ENCODE results near the gene STK16.

STK16 gene

GRCh38 chr2:219266886-219267285 lies 21.6 kb downstream of the STK16 start:
- Histone ChIP-seq H3K4me3 (ENCODE audit: low read length) (no peak overlapping the region), H3K4me1 (ENCODE audit: control insufficient read depth, low read depth, low read length) (no peaks in the 10 kb centered on the region), H3K27me3 (ENCODE audit: control insufficient read depth, insufficient read depth, low read length) (no peaks in the 10 kb centered on the region), H3K9ac (ENCODE audit: low read length) (no peak overlapping the region), H3K27ac (ENCODE audit: low read length) (no peak overlapping the region), H3K9me3 (ENCODE audit: control insufficient read depth, low read depth, low read length) (no peaks in the 10 kb centered on the region), H3K36me3 (ENCODE audit: control insufficient read depth, low read depth, low read length) (no peaks in the 10 kb centered on the region)

GRCh38 chr2:219268294-219268693 lies 23.0 kb downstream of the STK16 start:
- no peaks in the 10 kb centered on the region for H3K27me3 ChIP-seq (ENCODE audit: control insufficient read depth, insufficient read depth, low read length)
- H3K27ac ChIP-seq (ENCODE audit: low read length) = no peak overlapping the region
- no peak overlapping the region for H3K4me3 ChIP-seq (ENCODE audit: low read length)
- no peaks in the 10 kb centered on the region for H3K36me3 ChIP-seq (ENCODE audit: control insufficient read depth, low read depth, low read length)
- H3K9me3 ChIP-seq (ENCODE audit: control insufficient read depth, low read depth, low read length) = no peaks in the 10 kb centered on the region
- no peaks in the 10 kb centered on the region for H3K4me1 ChIP-seq (ENCODE audit: control insufficient read depth, low read depth, low read length)
- H3K9ac ChIP-seq (ENCODE audit: low read length) = no peak overlapping the region

GRCh38 chr2:219269362-219270054 lies 24.2 kb downstream of the STK16 start:
- Histone ChIP-seq H3K36me3 (ENCODE audit: control insufficient read depth, low read depth, low read length) (no peaks in the 10 kb centered on the region), H3K27me3 (ENCODE audit: control insufficient read depth, insufficient read depth, low read length) (no peaks in the 10 kb centered on the region), H3K27ac (ENCODE audit: low read length) (no peak overlapping the region), H3K9ac (ENCODE audit: low read length) (no peak overlapping the region), H3K9me3 (ENCODE audit: control insufficient read depth, low read depth, low read length) (no peaks in the 10 kb centered on the region), H3K4me1 (ENCODE audit: control insufficient read depth, low read depth, low read length) (peaks cover 5% of the 10 kb centered on the region), H3K4me3 (ENCODE audit: low read length) (no peak overlapping the region)

- Histone ChIP-seq H3K27ac (ENCODE audit: low read length) (no peak overlapping the region), H3K9me3 (ENCODE audit: control insufficient read depth, low read depth, low read length) (no peaks in the 10 kb centered on the region), H3K9ac (ENCODE audit: low read length) (no peak overlapping the region), H3K36me3 (ENCODE audit: control insufficient read depth, low read depth, low read length) (no peaks in the 10 kb centered on the region), H3K4me3 (ENCODE audit: low read length) (no peak overlapping the region), H3K27me3 (ENCODE audit: control insufficient read depth, insufficient read depth, low read length) (no peaks in the 10 kb centered on the region), H3K4me1 (ENCODE audit: control insufficient read depth, low read depth, low read length) (peaks cover 10% of the 10 kb centered on the region)
Observed at GRCh38 chr2:219270055-219270372, 24.7 kb downstream of the STK16 start.

GRCh38 chr2:219271021-219271420 lies 25.7 kb downstream of the STK16 start:
- H3K4me1 ChIP-seq (ENCODE audit: control insufficient read depth, low read depth, low read length) = peaks cover 10% of the 10 kb centered on the region
- no peaks in the 10 kb centered on the region for H3K9me3 ChIP-seq (ENCODE audit: control insufficient read depth, low read depth, low read length)
- H3K9ac ChIP-seq (ENCODE audit: low read length) = no peak overlapping the region
- H3K36me3 ChIP-seq (ENCODE audit: control insufficient read depth, low read depth, low read length) = no peaks in the 10 kb centered on the region
- H3K27ac ChIP-seq (ENCODE audit: low read length) = no peak overlapping the region
- no peak overlapping the region for H3K4me3 ChIP-seq (ENCODE audit: low read length)
- H3K27me3 ChIP-seq (ENCODE audit: control insufficient read depth, insufficient read depth, low read length) = no peaks in the 10 kb centered on the region

GRCh38 chr2:219272356-219272755 lies 27.1 kb downstream of the STK16 start:
- Histone ChIP-seq H3K36me3 (ENCODE audit: control insufficient read depth, low read depth, low read length) (no peaks in the 10 kb centered on the region), H3K9ac (ENCODE audit: low read length) (no peak overlapping the region), H3K27ac (ENCODE audit: low read length) (no peak overlapping the region), H3K4me1 (ENCODE audit: control insufficient read depth, low read depth, low read length) (peaks cover 12% of the 10 kb centered on the region), H3K9me3 (ENCODE audit: control insufficient read depth, low read depth, low read length) (no peaks in the 10 kb centered on the region), H3K27me3 (ENCODE audit: control insufficient read depth, insufficient read depth, low read length) (no peaks in the 10 kb centered on the region), H3K4me3 (ENCODE audit: low read length) (no peak overlapping the region)

GRCh38 chr2:219272995-219273394 lies 27.7 kb downstream of the STK16 start:
- Histone ChIP-seq H3K27me3 (ENCODE audit: control insufficient read depth, insufficient read depth, low read length) (no peaks in the 10 kb centered on the region), H3K9ac (ENCODE audit: low read length) (no peak overlapping the region), H3K9me3 (ENCODE audit: control insufficient read depth, low read depth, low read length) (no peaks in the 10 kb centered on the region), H3K4me3 (ENCODE audit: low read length) (no peak overlapping the region), H3K4me1 (ENCODE audit: control insufficient read depth, low read depth, low read length) (peaks cover 16% of the 10 kb centered on the region), H3K27ac (ENCODE audit: low read length) (no peak overlapping the region), H3K36me3 (ENCODE audit: control insufficient read depth, low read depth, low read length) (no peaks in the 10 kb centered on the region)

GRCh38 chr2:219273937-219274336 lies 28.7 kb downstream of the STK16 start:
- Histone ChIP-seq H3K4me1 (ENCODE audit: control insufficient read depth, low read depth, low read length) (peaks cover 25% of the 10 kb centered on the region), H3K9me3 (ENCODE audit: control insufficient read depth, low read depth, low read length) (no peaks in the 10 kb centered on the region), H3K9ac (ENCODE audit: low read length) (no peak overlapping the region), H3K36me3 (ENCODE audit: control insufficient read depth, low read depth, low read length) (no peaks in the 10 kb centered on the region), H3K27me3 (ENCODE audit: control insufficient read depth, insufficient read depth, low read length) (no peaks in the 10 kb centered on the region), H3K4me3 (ENCODE audit: low read length) (no peak overlapping the region), H3K27ac (ENCODE audit: low read length) (no peak overlapping the region)

- H3K4me1 ChIP-seq (ENCODE audit: control insufficient read depth, low read depth, low read length) = peaks cover 25% of the 10 kb centered on the region
- no peak overlapping the region for H3K9ac ChIP-seq (ENCODE audit: low read length)
- no peaks in the 10 kb centered on the region for H3K27me3 ChIP-seq (ENCODE audit: control insufficient read depth, insufficient read depth, low read length)
- H3K27ac ChIP-seq (ENCODE audit: low read length) = no peak overlapping the region
- no peak overlapping the region for H3K4me3 ChIP-seq (ENCODE audit: low read length)
- H3K9me3 ChIP-seq (ENCODE audit: control insufficient read depth, low read depth, low read length) = no peaks in the 10 kb centered on the region
- H3K36me3 ChIP-seq (ENCODE audit: control insufficient read depth, low read depth, low read length) = no peaks in the 10 kb centered on the region
Observed at GRCh38 chr2:219274361-219274921, 29.2 kb downstream of the STK16 start.

GRCh38 chr2:219277703-219278654 lies 32.7 kb downstream of the STK16 start:
- Histone ChIP-seq H3K36me3 (ENCODE audit: control insufficient read depth, low read depth, low read length) (no peaks in the 10 kb centered on the region), H3K27ac (ENCODE audit: low read length) (no peak overlapping the region), H3K4me3 (ENCODE audit: low read length) (peak overlapping the region; percentile 57), H3K4me1 (ENCODE audit: control insufficient read depth, low read depth, low read length) (peaks cover 31% of the 10 kb centered on the region), H3K27me3 (ENCODE audit: control insufficient read depth, insufficient read depth, low read length) (no peaks in the 10 kb centered on the region), H3K9me3 (ENCODE audit: control insufficient read depth, low read depth, low read length) (no peaks in the 10 kb centered on the region), H3K9ac (ENCODE audit: low read length) (no peak overlapping the region)

GRCh38 chr2:219278655-219279150 lies 33.4 kb downstream of the STK16 start:
- Histone ChIP-seq H3K27me3 (ENCODE audit: control insufficient read depth, insufficient read depth, low read length) (no peaks in the 10 kb centered on the region), H3K4me1 (ENCODE audit: control insufficient read depth, low read depth, low read length) (peaks cover 31% of the 10 kb centered on the region), H3K36me3 (ENCODE audit: control insufficient read depth, low read depth, low read length) (no peaks in the 10 kb centered on the region), H3K9ac (ENCODE audit: low read length) (peak overlapping the region; percentile 48), H3K9me3 (ENCODE audit: control insufficient read depth, low read depth, low read length) (no peaks in the 10 kb centered on the region), H3K4me3 (ENCODE audit: low read length) (peak overlapping the region; percentile 57), H3K27ac (ENCODE audit: low read length) (no peak overlapping the region)
